ENCODE data around the gene NPAT. TPM values are rescaled to one million over a fixed set of nuclear protein-coding genes. Genes with fewer than 3 reads are reported as not detected.

NPAT gene
- total and polyA plus RNA-seq, 4 donors, result 1.6 to 12.7 (median 5.9) TPM

DNA sequence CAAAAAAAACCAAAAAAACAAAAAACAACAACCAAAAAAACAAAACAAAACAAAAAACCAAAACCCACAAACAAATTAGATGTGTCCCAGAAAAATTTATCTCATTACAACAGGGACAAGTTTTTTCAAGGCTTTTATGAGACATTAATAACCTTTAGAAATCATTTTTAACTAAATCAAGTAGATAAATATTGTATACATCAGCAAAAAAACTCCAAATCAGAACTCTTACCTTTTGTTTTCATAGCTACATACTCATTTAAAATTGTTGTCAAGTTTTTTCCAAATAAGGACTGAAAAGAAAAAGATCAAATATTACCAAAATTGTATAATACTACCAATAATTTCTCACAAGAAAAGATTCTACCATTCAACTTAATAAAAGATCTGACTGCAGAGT lies 28.7 kb downstream of the NPAT start:
- Histone ChIP-seq H3K36me3 (ENCODE audit: control insufficient read depth in 4 of 4, insufficient read depth in 3 of 4, low read depth in 1 of 4, low read length in 3 of 4) (peaks cover 8 to 24% (median 14%) of the 10 kb centered on the region in 4 donors), H3K9ac (ENCODE audit: low read depth in 1 of 2, low read length in 2 of 2) (no peak overlapping the region), H3K27me3 (ENCODE audit: control insufficient read depth in 4 of 4, insufficient read depth in 4 of 4, low read length in 3 of 4) (no peaks in the 10 kb centered on the region), H3K4me3 (ENCODE audit: low read depth in 1 of 3, low read length in 3 of 3) (no peak overlapping the region), H3K27ac (ENCODE audit: low read depth in 1 of 2, low read length in 2 of 2) (no peak overlapping the region), H3K4me1 (ENCODE audit: control insufficient read depth in 4 of 4, insufficient read depth in 4 of 4, low read length in 3 of 4) (peaks cover 2 to 6% (median 5%) of the 10 kb centered on the region in 4 donors), H3K9me3 (ENCODE audit: control insufficient read depth in 4 of 4, low read length in 3 of 4) (no peaks in the 10 kb centered on the region)
- DNase-seq (ENCODE audit: low spot score), result no peak
- TF ChIP-seq, protein P1, sequence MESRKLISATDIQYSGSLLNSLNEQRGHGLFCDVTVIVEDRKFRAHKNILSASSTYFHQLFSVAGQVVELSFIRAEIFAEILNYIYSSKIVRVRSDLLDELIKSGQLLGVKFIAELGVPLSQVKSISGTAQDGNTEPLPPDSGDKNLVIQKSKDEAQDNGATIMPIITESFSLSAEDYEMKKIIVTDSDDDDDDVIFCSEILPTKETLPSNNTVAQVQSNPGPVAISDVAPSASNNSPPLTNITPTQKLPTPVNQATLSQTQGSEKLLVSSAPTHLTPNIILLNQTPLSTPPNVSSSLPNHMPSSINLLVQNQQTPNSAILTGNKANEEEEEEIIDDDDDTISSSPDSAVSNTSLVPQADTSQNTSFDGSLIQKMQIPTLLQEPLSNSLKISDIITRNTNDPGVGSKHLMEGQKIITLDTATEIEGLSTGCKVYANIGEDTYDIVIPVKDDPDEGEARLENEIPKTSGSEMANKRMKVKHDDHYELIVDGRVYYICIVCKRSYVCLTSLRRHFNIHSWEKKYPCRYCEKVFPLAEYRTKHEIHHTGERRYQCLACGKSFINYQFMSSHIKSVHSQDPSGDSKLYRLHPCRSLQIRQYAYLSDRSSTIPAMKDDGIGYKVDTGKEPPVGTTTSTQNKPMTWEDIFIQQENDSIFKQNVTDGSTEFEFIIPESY (IDR thresholded peaks at IDR 0.05), result no peak
- TF ChIP-seq GABPA (IDR thresholded peaks at IDR 0.05 in 1 of 2, conservative IDR thresholded peaks at IDR 0.05 in 1 of 2), result no peak
- TF ChIP-seq, protein P2, sequence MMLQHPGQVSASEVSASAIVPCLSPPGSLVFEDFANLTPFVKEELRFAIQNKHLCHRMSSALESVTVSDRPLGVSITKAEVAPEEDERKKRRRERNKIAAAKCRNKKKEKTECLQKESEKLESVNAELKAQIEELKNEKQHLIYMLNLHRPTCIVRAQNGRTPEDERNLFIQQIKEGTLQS (IDR thresholded peaks at IDR 0.05), result no peak
- TF ChIP-seq, protein P3, sequence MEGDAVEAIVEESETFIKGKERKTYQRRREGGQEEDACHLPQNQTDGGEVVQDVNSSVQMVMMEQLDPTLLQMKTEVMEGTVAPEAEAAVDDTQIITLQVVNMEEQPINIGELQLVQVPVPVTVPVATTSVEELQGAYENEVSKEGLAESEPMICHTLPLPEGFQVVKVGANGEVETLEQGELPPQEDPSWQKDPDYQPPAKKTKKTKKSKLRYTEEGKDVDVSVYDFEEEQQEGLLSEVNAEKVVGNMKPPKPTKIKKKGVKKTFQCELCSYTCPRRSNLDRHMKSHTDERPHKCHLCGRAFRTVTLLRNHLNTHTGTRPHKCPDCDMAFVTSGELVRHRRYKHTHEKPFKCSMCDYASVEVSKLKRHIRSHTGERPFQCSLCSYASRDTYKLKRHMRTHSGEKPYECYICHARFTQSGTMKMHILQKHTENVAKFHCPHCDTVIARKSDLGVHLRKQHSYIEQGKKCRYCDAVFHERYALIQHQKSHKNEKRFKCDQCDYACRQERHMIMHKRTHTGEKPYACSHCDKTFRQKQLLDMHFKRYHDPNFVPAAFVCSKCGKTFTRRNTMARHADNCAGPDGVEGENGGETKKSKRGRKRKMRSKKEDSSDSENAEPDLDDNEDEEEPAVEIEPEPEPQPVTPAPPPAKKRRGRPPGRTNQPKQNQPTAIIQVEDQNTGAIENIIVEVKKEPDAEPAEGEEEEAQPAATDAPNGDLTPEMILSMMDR (IDR thresholded peaks at IDR 0.05; ENCODE audit: low read depth, low read length, missing input control), result no peak
- TF ChIP-seq HNF4G (IDR thresholded peaks at IDR 0.05), result no peak
- TF ChIP-seq EGR1 (IDR thresholded peaks at IDR 0.05; ENCODE audit: low read depth in 2 of 2), result no peak
- no peak for TF ChIP-seq SP1 (IDR thresholded peaks at IDR 0.05)
- TF ChIP-seq TAF1 (conservative IDR thresholded peaks at IDR 0.05), result no peak
- TF ChIP-seq FOXA1 (IDR thresholded peaks at IDR 0.05), result no peak
- no peak for TF ChIP-seq JUND (IDR thresholded peaks at IDR 0.05)
- no peak for TF ChIP-seq HNF4A (conservative IDR thresholded peaks at IDR 0.05)
- no peak for TF ChIP-seq RXRA (IDR thresholded peaks at IDR 0.05)
- TF ChIP-seq, protein P4, sequence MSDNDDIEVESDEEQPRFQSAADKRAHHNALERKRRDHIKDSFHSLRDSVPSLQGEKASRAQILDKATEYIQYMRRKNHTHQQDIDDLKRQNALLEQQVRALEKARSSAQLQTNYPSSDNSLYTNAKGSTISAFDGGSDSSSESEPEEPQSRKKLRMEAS (IDR thresholded peaks at IDR 0.05), result no peak
- TF ChIP-seq NR2F2 (IDR thresholded peaks at IDR 0.05), result no peak
- TF ChIP-seq, protein P5, sequence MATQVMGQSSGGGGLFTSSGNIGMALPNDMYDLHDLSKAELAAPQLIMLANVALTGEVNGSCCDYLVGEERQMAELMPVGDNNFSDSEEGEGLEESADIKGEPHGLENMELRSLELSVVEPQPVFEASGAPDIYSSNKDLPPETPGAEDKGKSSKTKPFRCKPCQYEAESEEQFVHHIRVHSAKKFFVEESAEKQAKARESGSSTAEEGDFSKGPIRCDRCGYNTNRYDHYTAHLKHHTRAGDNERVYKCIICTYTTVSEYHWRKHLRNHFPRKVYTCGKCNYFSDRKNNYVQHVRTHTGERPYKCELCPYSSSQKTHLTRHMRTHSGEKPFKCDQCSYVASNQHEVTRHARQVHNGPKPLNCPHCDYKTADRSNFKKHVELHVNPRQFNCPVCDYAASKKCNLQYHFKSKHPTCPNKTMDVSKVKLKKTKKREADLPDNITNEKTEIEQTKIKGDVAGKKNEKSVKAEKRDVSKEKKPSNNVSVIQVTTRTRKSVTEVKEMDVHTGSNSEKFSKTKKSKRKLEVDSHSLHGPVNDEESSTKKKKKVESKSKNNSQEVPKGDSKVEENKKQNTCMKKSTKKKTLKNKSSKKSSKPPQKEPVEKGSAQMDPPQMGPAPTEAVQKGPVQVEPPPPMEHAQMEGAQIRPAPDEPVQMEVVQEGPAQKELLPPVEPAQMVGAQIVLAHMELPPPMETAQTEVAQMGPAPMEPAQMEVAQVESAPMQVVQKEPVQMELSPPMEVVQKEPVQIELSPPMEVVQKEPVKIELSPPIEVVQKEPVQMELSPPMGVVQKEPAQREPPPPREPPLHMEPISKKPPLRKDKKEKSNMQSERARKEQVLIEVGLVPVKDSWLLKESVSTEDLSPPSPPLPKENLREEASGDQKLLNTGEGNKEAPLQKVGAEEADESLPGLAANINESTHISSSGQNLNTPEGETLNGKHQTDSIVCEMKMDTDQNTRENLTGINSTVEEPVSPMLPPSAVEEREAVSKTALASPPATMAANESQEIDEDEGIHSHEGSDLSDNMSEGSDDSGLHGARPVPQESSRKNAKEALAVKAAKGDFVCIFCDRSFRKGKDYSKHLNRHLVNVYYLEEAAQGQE (IDR thresholded peaks at IDR 0.05), result no peak
- TF ChIP-seq FOXA2 (IDR thresholded peaks at IDR 0.05), result no peak
- TF ChIP-seq RAD21 (IDR thresholded peaks at IDR 0.05), result no peak
- no peak for TF ChIP-seq YY1 (IDR thresholded peaks at IDR 0.05)

Data from liver (tissue), 9 donors.